Sigmoid colon (tissue), 7 donors: ENCODE data around the gene SCAPER. TPM values are rescaled to one million over a fixed set of nuclear protein-coding genes. Genes with fewer than 3 reads are reported as not detected.

Experiments
- DNase-seq: peaks from one replicate; pipeline ENCODE4 v3.0.0-alpha.2; 2019
- H3K27ac ChIP-seq, 4 donors: fragments of 200-600 bp; sonication (generic); one replicate each; pipeline ENCODE4 v1.5.1; 2016 to 2019; ENCODE audit warnings: mild to moderate bottlenecking in 1 of 4
- H3K27me3 ChIP-seq, 3 donors: fragments of 200-600 bp; sonication (generic); one replicate each; pipeline ENCODE4 v1.5.1; 2019; ENCODE audit warnings: mild to moderate bottlenecking in 1 of 3
- H3K36me3 ChIP-seq, 4 donors: fragments of 200-600 bp; sonication (generic); one replicate each; pipeline ENCODE4 v1.5.1; 2016 to 2019
- H3K4me1 ChIP-seq, 4 donors: fragments of 200-600 bp; sonication (generic); one replicate each; pipeline ENCODE4 v1.5.1; 2017 to 2019
- H3K4me3 ChIP-seq, 4 donors: fragments of 200-600 bp; sonication (generic); one replicate each; pipeline ENCODE4 v1.5.1; 2017 to 2019; ENCODE audit warnings: mild to moderate bottlenecking in 2 of 4, moderate library complexity in 1 of 4
- H3K9me3 ChIP-seq, 4 donors: fragments of 200-600 bp in 3 of 4; sonication (generic) in 3 of 4; one replicate each; pipeline versions ENCODE4 v1.5.1 to v1.6.1; 2013 to 2019
- CTCF ChIP-seq, 4 experiments: fragments of 450-650 bp in 3 of 4; fragments of 200-600 bp in 1 of 4; IDR thresholded peaks; one replicate each; pipeline ENCODE4 v1.5.1; 2016 to 2019; ENCODE audit warnings: antibody characterized with exemption in 4 of 4, mild to moderate bottlenecking in 3 of 4, moderate library complexity in 2 of 4
- EP300 ChIP-seq, 4 donors: sonication (generic); formaldehyde crosslinking; IDR thresholded peaks; one replicate each; pipeline ENCODE4 v1.6.1; 2017; ENCODE audit warnings: antibody characterized with exemption in 4 of 4
- POLR2A ChIP-seq, 2 donors: fragments of 450-650 bp; IDR thresholded peaks; one replicate each; pipeline ENCODE4 v1.6.1; 2016; ENCODE audit warnings: antibody characterized with exemption in 2 of 2, mild to moderate bottlenecking in 2 of 2, moderate library complexity in 2 of 2
- POLR2AphosphoS5 ChIP-seq, 4 donors: sonication (generic); formaldehyde crosslinking; IDR thresholded peaks; one replicate each; pipeline ENCODE4 v1.6.1; 2017; ENCODE audit warnings: antibody characterized with exemption in 4 of 4
- whole genome bisulfite sequencing, 2 donors: extraction: QIAGEN DNeasy Blood & Tissue Kit; methylation state at CpG; one replicate each; pipeline ENCODE4 v1.1.7; 2013; 5-methylcytosine and 5-hydroxymethylcytosine counted together
- intact Hi-C: fragments of 100-400 bp; cut with DNase I; formaldehyde crosslinking; loops from one replicate; pipeline ENCODE4 v1.15.1; 2023
- polyA plus RNA-seq, 3 donors: library from polyadenylated mRNA; stranded (reverse); fragments of 200-250 nt; gene quantifications; one replicate each; pipeline ENCODE4 v1.2.3, GENCODE V29; 2013
- total RNA-seq, 4 donors: library from RNA; depleted of rRNA; stranded (reverse); fragments of >200 nt; gene quantifications; one replicate each; pipeline ENCODE4 v1.1.0, GENCODE V29; 2016
- donor health status: healthy with polysubstance abuse.
- donor health status: Bipolar disorder and iron deficiency.
- donor health status: healthy.

SCAPER gene
- total and polyA plus RNA-seq, 7 donors, result 5.3 to 40.7 (median 22.5) TPM

GRCh38 chr15:76566276-76566675 is 338.9 kb downstream of the SCAPER start:
- H3K9me3 ChIP-seq, result peaks cover 0 to 5% (median 2%) of the 10 kb centered on the region in 4 donors
- intact Hi-C loops, result no loop called here
- no peak overlapping the region for H3K4me3 ChIP-seq
- no peak overlapping the region for H3K27ac ChIP-seq
- no peaks in the 10 kb centered on the region for H3K27me3 ChIP-seq
- no peaks in the 10 kb centered on the region for H3K36me3 ChIP-seq
- no peak for DNase-seq
- TF ChIP-seq POLR2A (IDR thresholded peaks at IDR 0.05), result no peak
- TF ChIP-seq CTCF (IDR thresholded peaks at IDR 0.05), result no peak
- TF ChIP-seq EP300 (IDR thresholded peaks at IDR 0.05), result no peak
- TF ChIP-seq POLR2AphosphoS5 (IDR thresholded peaks at IDR 0.05), result no peak
- WGBS, 2 donors, result 70 to 78% methylated on average over 2 of the region's 2 CpGs
- no peaks in the 10 kb centered on the region for H3K4me1 ChIP-seq

GRCh38 chr15:76565366-76565765 is 339.8 kb downstream of the SCAPER start:
- 43 to 56% methylated on average over 1 of the region's 1 CpG for WGBS, 2 donors
- intact Hi-C loops, result no loop called here
- no peaks in the 10 kb centered on the region for H3K36me3 ChIP-seq

GRCh38 chr15:76555247-76555646 is 349.9 kb downstream of the SCAPER start:
- no peak for TF ChIP-seq CTCF (IDR thresholded peaks at IDR 0.05)
- H3K4me3 ChIP-seq, result no peak overlapping the region
- peaks cover 0 to 4% (median 0%) of the 10 kb centered on the region in 4 donors for H3K9me3 ChIP-seq
- H3K27ac ChIP-seq, result no peak overlapping the region
- no peak for DNase-seq
- intact Hi-C loops, result no loop called here
- no peaks in the 10 kb centered on the region for H3K27me3 ChIP-seq
- no peaks in the 10 kb centered on the region for H3K36me3 ChIP-seq
- whole genome bisulfite sequencing, 2 donors, result 93 to 98% methylated on average over 1 of the region's 1 CpG
- no peaks in the 10 kb centered on the region for H3K4me1 ChIP-seq

More at GRCh38 chr15:76565366-76565765, 339.8 kb downstream of the SCAPER start:
- Histone ChIP-seq H3K4me1 (no peaks in the 10 kb centered on the region), H3K9me3 (peaks cover 0 to 5% (median 2%) of the 10 kb centered on the region in 4 donors), H3K4me3 (no peak overlapping the region), H3K27me3 (no peaks in the 10 kb centered on the region), H3K27ac (no peak overlapping the region)
- no peak for TF ChIP-seq POLR2AphosphoS5 (IDR thresholded peaks at IDR 0.05)
- TF ChIP-seq EP300 (IDR thresholded peaks at IDR 0.05), result no peak
- no peak for TF ChIP-seq CTCF (IDR thresholded peaks at IDR 0.05)
- TF ChIP-seq POLR2A (IDR thresholded peaks at IDR 0.05), result no peak
- DNase-seq, result no peak

GRCh38 chr15:76553564-76553963 is 351.6 kb downstream of the SCAPER start:
- Histone ChIP-seq H3K4me3 (no peak overlapping the region), H3K9me3 (peaks cover 0 to 4% (median 0%) of the 10 kb centered on the region in 4 donors), H3K27me3 (no peaks in the 10 kb centered on the region), H3K4me1 (no peaks in the 10 kb centered on the region), H3K36me3 (no peaks in the 10 kb centered on the region), H3K27ac (no peak overlapping the region)
- TF ChIP-seq POLR2A (IDR thresholded peaks at IDR 0.05), result no peak
- TF ChIP-seq CTCF (IDR thresholded peaks at IDR 0.05), result no peak
- TF ChIP-seq EP300 (IDR thresholded peaks at IDR 0.05), result no peak
- no peak for TF ChIP-seq POLR2AphosphoS5 (IDR thresholded peaks at IDR 0.05)
- intact Hi-C loops, result no loop called here
- 72 to 92% methylated on average over 2 of the region's 2 CpGs for WGBS, 2 donors
- no peak for DNase-seq

GRCh38 chr15:76553102-76553501 is 352.0 kb downstream of the SCAPER start:
- Histone ChIP-seq H3K27ac (no peak overlapping the region), H3K27me3 (no peaks in the 10 kb centered on the region), H3K4me3 (no peak overlapping the region), H3K9me3 (peaks cover 0 to 4% (median 0%) of the 10 kb centered on the region in 4 donors), H3K4me1 (no peaks in the 10 kb centered on the region), H3K36me3 (no peaks in the 10 kb centered on the region)
- intact Hi-C loops, result no loop called here
- TF ChIP-seq POLR2AphosphoS5 (IDR thresholded peaks at IDR 0.05), result no peak
- TF ChIP-seq CTCF (IDR thresholded peaks at IDR 0.05), result no peak
- TF ChIP-seq EP300 (IDR thresholded peaks at IDR 0.05), result no peak
- 95 to 98% methylated on average over 5 of the region's 5 CpGs for WGBS, 2 donors
- DNase-seq, result no peak
